ENCODE data around the gene THRAP3.
A peak's percentile ranks its signal among the peaks of the same experiment; 100 is the strongest.
"Not testable (repeated sequence)": the region's sequence is repeated elsewhere in the genome, so short reads cannot be mapped to it uniquely, and the experiment has no call there.

The THRAP3 gene

GRCh38 chr1:36223996-36224536, at the start of gene THRAP3:
Gene THRAP3, plus strand, starts transcription at chr1:36224443. Its CDS starts 58,121 bp downstream, at chr1:36282564.
- peak; percentile 100 for DNase-seq (ENCODE audit: low spot score)

- no peak for DNase-seq (ENCODE audit: low spot score)
Measured at GRCh38 chr1:36174713-36175112, 49.5 kb upstream of the THRAP3 start.

GRCh38 chr1:36175137-36176095, 48.8 kb upstream of the THRAP3 start:
- DNase-seq (ENCODE audit: low spot score), result peak; percentile 26

- DNase-seq (ENCODE audit: low spot score), result no peak
Measured at GRCh38 chr1:36176106-36176949, 47.9 kb upstream of the THRAP3 start.

- no peak for DNase-seq (ENCODE audit: low spot score)
Measured at GRCh38 chr1:36177589-36178431, 46.4 kb upstream of the THRAP3 start.

- no peak for DNase-seq (ENCODE audit: low spot score)
Measured at GRCh38 chr1:36178471-36179219, 45.6 kb upstream of the THRAP3 start.

- no peak for DNase-seq (ENCODE audit: low spot score)
Measured at GRCh38 chr1:36179220-36179600, 45.0 kb upstream of the THRAP3 start.

GRCh38 chr1:36182734-36183133, 41.5 kb upstream of the THRAP3 start:
- no peak for DNase-seq (ENCODE audit: low spot score)

- no peak for DNase-seq (ENCODE audit: low spot score)
Measured at GRCh38 chr1:36183309-36183856, 40.9 kb upstream of the THRAP3 start.

GRCh38 chr1:36187800-36188593, 36.2 kb upstream of the THRAP3 start:
- DNase-seq (ENCODE audit: low spot score), result peak; percentile 88

GRCh38 chr1:36196805-36197204, 27.4 kb upstream of the THRAP3 start:
- not testable (repeated sequence) for DNase-seq (ENCODE audit: low spot score)

- DNase-seq (ENCODE audit: low spot score), result no peak
Measured at GRCh38 chr1:36198641-36199040, 25.6 kb upstream of the THRAP3 start.

GRCh38 chr1:36199934-36200741, 24.1 kb upstream of the THRAP3 start:
- DNase-seq (ENCODE audit: low spot score), result no peak

GRCh38 chr1:36203027-36203553, 21.2 kb upstream of the THRAP3 start:
- DNase-seq (ENCODE audit: low spot score), result no peak

GRCh38 chr1:36203554-36204346, 20.5 kb upstream of the THRAP3 start:
- no peak for DNase-seq (ENCODE audit: low spot score)

GRCh38 chr1:36204347-36204909, 19.8 kb upstream of the THRAP3 start:
- no peak for DNase-seq (ENCODE audit: low spot score)

GRCh38 chr1:36206323-36206858, 17.9 kb upstream of the THRAP3 start:
- DNase-seq (ENCODE audit: low spot score), result no peak

Data from CD4-positive, alpha-beta T cell treated with Interleukin-2 at 100 ng/mL for 4 hours (primary cell).